ENCODE measurements around the gene PCP2.
"Not testable (repeated sequence)": the region's sequence is repeated elsewhere in the genome, so short reads cannot be mapped to it uniquely, and the experiment has no call there.

PCP2 gene

GRCh38 chr19:7661744-7662538 lies 28.4 kb upstream of the PCP2 start:
- DNase-seq (ENCODE audit: low read depth in 2 of 2) = no peak

- no peak for DNase-seq (ENCODE audit: low read depth in 2 of 2)
Observed at GRCh38 chr19:7658219-7658686, 24.7 kb upstream of the PCP2 start.

GRCh38 chr19:7657131-7657751 lies 23.7 kb upstream of the PCP2 start:
- no peak for DNase-seq (ENCODE audit: low read depth in 2 of 2)

- no peak for DNase-seq (ENCODE audit: low read depth in 2 of 2)
Observed at GRCh38 chr19:7655581-7655980, 22.1 kb upstream of the PCP2 start.

GRCh38 chr19:7654401-7654800 lies 20.9 kb upstream of the PCP2 start:
- no peak for DNase-seq (ENCODE audit: low read depth in 2 of 2)

- peak; percentile 79 to 82 for DNase-seq (ENCODE audit: low read depth in 2 of 2)
Observed at GRCh38 chr19:7652061-7652641, 18.6 kb upstream of the PCP2 start.

GRCh38 chr19:7650148-7650547 lies 16.6 kb upstream of the PCP2 start:
- no peak for DNase-seq (ENCODE audit: low read depth in 2 of 2)

GRCh38 chr19:7648265-7649014 lies 14.9 kb upstream of the PCP2 start:
- DNase-seq (ENCODE audit: low read depth in 2 of 2) = no peak

GRCh38 chr19:7647156-7647555 lies 13.6 kb upstream of the PCP2 start:
- DNase-seq (ENCODE audit: low read depth in 2 of 2) = no peak

GRCh38 chr19:7646426-7646700 lies 12.8 kb upstream of the PCP2 start:
- no peak for DNase-seq (ENCODE audit: low read depth in 2 of 2)

- DNase-seq (ENCODE audit: low read depth in 2 of 2) = no peak
Observed at GRCh38 chr19:7645656-7646425, 12.3 kb upstream of the PCP2 start.

GRCh38 chr19:7645163-7645562 lies 11.6 kb upstream of the PCP2 start:
- no peak for DNase-seq (ENCODE audit: low read depth in 2 of 2)

- no peak for DNase-seq (ENCODE audit: low read depth in 2 of 2)
Observed at GRCh38 chr19:7644550-7644877, 11.0 kb upstream of the PCP2 start.

- DNase-seq (ENCODE audit: low read depth in 2 of 2) = not testable (repeated sequence)
Observed at GRCh38 chr19:7643629-7644549, 10.4 kb upstream of the PCP2 start.

- DNase-seq (ENCODE audit: low read depth in 2 of 2) = no peak
Observed at GRCh38 chr19:7643031-7643415, 9.5 kb upstream of the PCP2 start.

- DNase-seq (ENCODE audit: low read depth in 2 of 2) = no peak
Observed at GRCh38 chr19:7642295-7643030, 8.9 kb upstream of the PCP2 start.

- DNase-seq (ENCODE audit: low read depth in 2 of 2) = no peak
Observed at GRCh38 chr19:7641290-7642276, 8.1 kb upstream of the PCP2 start.

GRCh38 chr19:7640803-7641202 lies 7.3 kb upstream of the PCP2 start:
- no peak for DNase-seq (ENCODE audit: low read depth in 2 of 2)

GRCh38 chr19:7639863-7640348 lies 6.4 kb upstream of the PCP2 start:
- no peak for DNase-seq (ENCODE audit: low read depth in 2 of 2)

Measured in activated CD4-positive, alpha-beta T cell treated with anti-CD3 and anti-CD28 coated beads for 24 hours (primary cell).